Hindlimb muscle (tissue), 1 donor: ENCODE measurements around the gene MAST1. TPM values are rescaled to one million over a fixed set of nuclear protein-coding genes. Genes with fewer than 3 reads are reported as not detected.
"Not testable (repeated sequence)": the region's sequence is repeated elsewhere in the genome, so short reads cannot be mapped to it uniquely, and the experiment has no call there.

Experiments
- DNase-seq: peaks from one replicate; pipeline ENCODE4 v3.0.0-alpha.2; 2013
- polyA plus RNA-seq: library from polyadenylated mRNA; unstranded; fragments of 120-200 nt; gene quantifications from one replicate; pipeline ENCODE4 v1.2.1, GENCODE V29; 2013; ENCODE audit not compliant: insufficient read length

The MAST1 gene
- 0.27 TPM for polyA plus RNA-seq

GRCh38 chr19:12838182-12838885 is at the start of gene MAST1:
MAST1 (plus strand) TSS chr19:12838515; CDS start chr19:12838573, 58 bp downstream.
- DNase-seq, result no peak

DNA sequence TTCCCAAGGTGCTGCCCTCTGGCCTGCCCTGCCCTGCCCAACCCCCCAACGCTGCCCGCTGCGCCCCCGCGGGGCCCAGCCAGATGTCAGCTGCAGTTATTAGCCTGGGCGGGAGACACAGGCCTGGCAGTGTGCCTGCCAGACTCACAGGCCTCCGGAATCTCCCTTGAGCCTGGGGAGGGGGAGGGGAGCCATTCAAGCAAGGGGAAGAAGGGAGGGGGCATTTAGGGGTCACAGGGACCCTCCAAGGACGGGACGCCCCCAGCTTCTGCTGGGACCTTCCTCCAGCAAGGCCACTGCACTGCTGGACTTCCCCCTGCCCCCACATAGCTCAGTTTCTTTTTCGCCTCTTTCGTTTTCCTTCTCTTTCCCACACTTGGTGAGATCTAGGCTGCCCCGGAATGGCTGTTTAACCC is 49.6 kb upstream of the MAST1 start:
- DNase-seq, result peak; percentile 84

DNA sequence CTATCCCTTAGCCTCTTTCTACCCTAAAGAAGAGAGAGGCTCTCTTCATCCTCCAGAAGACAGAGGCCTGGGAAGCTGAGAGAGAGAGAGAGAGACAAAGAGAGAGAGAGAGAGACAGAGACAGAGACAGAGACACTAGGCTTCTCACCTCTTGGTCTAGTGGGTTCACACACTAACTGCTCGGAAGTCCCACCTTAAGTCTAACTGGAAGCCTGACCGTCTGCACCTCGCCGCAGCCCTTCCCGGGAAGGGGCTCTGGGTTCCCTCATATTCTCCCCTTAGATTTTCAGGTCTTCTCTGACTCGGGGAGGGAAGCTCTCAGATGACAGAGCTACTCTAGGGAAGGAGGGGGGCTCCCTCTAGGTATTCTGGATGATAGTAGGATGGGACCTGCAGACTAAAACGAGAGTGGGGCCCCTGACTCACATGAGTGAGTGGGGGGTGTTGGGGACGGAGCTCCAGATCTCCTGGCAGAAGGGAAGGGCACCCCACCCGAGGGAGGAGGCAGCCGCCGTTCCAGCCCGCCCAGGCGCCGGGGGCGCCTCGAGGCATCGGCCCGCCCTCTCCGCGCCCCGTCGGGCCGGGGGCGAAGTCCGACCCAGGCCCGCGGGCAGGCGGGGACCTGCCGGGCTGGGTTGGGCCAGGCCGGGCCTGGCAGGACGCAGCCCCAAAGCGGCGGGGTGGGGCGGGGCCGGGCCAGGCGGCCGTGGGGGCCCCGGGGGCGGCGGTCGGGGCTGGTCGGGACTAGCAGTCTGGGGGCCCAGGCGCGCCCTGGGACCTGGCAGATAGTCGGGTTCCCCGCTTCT is 49.0 kb upstream of the MAST1 start:
- DNase-seq, result no peak

GRCh38 chr19:12789904-12790619 is 48.3 kb upstream of the MAST1 start:
- peak; percentile 95 for DNase-seq

DNA sequence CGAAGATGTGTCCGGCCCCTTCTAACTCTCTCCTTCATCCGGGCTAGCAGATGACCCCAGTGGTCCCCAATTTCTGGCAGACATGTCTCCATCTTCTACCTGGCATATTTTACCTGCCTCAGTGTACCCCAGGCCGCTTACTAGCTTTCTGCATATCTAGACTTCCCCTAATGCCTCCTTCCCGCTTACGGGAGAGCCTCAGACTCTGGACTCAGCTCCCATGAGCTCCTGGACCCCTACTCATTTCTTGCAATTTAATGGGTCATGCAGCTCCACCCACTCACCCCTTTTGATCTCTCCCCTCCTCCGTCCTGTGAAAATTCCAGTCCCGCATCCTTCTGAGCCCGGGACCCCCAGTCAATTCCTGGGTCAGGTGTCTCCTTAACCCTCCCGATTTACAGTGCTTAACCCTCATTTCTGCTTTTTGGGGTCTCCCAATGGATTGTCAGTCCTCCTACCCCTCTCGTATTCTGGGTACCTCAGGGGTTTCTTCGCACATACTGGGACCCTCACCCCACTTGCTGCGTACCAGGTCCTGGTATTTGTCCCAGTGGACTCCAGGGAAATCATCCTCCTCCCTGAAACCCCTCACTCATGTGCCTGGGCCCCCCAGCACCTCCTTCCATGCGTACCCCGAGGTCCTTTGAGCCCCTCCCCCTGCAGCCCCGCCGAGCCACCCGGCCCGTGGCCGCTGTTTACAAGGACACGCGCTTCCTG is 47.5 kb upstream of the MAST1 start:
- DNase-seq, result no peak

DNA sequence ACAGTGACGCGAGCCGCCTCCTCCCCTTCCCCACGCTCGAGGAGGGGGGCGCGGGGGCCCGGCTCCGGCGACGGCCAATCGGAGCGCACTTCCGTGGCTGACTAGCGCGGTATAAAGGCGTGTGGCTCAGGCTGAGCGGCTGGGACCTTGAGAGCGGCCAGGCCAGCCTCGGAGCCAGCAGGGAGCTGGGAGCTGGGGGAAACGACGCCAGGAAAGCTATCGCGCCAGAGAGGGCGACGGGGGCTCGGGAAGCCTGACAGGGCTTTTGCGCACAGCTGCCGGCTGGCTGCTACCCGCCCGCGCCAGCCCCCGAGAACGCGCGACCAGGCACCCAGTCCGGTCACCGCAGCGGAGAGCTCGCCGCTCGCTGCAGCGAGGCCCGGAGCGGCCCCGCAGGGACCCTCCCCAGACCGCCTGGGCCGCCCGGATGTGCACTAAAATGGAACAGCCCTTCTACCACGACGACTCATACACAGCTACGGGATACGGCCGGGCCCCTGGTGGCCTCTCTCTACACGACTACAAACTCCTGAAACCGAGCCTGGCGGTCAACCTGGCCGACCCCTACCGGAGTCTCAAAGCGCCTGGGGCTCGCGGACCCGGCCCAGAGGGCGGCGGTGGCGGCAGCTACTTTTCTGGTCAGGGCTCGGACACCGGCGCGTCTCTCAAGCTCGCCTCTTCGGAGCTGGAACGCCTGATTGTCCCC is 46.8 kb upstream of the MAST1 start, which contains the start of gene JUNB:
Gene JUNB (plus strand): TSS at position 142 of the 706 bp plus-strand sequence. CDS start 286 bp downstream, at position 428.
- DNase-seq, result peak; percentile 95

DNA sequence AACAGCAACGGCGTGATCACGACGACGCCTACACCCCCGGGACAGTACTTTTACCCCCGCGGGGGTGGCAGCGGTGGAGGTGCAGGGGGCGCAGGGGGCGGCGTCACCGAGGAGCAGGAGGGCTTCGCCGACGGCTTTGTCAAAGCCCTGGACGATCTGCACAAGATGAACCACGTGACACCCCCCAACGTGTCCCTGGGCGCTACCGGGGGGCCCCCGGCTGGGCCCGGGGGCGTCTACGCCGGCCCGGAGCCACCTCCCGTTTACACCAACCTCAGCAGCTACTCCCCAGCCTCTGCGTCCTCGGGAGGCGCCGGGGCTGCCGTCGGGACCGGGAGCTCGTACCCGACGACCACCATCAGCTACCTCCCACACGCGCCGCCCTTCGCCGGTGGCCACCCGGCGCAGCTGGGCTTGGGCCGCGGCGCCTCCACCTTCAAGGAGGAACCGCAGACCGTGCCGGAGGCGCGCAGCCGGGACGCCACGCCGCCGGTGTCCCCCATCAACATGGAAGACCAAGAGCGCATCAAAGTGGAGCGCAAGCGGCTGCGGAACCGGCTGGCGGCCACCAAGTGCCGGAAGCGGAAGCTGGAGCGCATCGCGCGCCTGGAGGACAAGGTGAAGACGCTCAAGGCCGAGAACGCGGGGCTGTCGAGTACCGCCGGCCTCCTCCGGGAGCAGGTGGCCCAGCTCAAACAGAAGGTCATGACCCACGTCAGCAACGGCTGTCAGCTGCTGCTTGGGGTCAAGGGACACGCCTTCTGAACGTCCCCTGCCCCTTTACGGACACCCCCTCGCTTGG is 46.1 kb upstream of the MAST1 start:
- no peak for DNase-seq

DNA sequence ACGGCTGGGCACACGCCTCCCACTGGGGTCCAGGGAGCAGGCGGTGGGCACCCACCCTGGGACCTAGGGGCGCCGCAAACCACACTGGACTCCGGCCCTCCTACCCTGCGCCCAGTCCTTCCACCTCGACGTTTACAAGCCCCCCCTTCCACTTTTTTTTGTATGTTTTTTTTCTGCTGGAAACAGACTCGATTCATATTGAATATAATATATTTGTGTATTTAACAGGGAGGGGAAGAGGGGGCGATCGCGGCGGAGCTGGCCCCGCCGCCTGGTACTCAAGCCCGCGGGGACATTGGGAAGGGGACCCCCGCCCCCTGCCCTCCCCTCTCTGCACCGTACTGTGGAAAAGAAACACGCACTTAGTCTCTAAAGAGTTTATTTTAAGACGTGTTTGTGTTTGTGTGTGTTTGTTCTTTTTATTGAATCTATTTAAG is 45.4 kb upstream of the MAST1 start:
- no peak for DNase-seq

DNA sequence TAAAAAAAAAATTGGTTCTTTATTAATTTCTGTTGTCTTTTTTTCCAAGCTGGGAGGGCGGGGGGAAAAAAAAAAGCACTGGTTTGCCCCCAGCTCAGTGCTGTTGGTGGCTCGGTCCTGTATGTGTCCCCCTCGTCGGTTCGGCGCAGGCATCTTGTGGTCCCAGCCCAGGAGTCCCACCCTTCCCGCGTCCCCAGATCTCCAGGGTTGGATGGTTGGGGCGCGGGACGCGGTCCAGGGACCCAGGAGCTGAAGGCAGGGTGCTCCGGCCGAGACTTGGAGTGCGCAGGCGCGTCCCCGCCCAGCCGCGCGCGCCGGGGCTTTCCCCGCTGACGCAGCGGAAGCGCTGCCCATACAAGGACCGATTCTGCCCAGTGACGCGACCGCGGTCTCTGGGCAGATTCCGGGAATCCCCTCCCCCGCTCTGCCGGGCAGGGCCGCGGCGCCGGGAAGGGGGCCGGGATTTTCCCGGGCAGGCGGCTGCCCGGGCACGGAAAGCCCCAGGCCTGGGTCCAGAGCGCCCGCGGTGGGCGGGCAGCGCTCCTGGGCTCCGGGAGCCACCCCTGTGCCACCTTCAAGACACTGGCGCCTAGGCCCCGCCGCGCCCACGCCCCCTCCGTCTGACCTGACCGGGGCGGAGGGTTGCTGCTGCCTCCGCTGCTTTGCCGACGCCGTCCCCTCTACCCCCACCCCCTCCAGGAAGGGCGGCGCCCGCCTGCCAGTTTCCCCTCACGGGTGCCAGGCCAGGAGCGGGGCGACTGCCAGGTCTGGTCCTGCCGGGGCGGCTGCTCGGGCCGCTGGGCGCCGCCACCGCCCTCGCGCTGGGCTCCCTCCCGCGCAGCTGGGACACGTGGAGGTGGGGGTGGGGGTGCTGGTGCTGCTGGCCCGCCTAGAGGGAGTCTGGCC is 44.8 kb upstream of the MAST1 start:
- peak; percentile 97 for DNase-seq

DNA sequence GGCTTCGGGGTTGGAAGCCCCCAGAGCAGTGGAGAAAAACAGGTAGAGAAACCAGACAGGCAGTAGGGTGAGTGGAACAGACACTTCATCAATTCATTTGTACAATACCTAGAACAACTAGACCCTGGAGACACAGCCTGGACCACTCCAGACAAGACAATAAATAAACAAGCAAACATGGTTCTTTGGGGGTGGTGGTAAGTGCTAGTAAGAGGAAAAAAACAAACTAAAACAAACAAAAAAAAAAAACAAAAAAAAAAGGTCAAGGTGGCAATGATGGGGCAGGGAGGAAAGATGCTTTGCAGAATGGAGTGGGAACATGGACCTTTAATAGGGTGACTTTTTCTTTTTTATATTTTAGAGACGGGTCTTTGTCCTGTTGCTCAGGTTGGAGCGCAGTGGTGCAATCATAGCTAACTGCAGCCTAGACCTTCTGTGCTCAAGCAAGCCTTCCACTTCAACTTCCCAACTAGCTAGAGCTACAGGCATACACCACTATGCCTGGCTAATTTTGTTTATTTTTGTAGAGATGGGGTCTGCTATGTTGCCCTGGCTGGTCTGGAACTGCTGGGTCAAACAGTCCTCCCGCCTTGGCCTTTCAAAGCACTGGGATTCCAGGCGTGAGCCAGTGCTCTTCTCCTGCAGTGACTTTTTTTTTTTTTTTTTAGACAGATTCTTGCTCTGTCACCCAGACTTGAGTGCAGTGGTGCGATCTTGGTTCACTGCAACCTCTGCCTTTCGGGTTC is 43.9 kb upstream of the MAST1 start:
- DNase-seq, result no peak

- no peak for DNase-seq
Measured at GRCh38 chr19:12794971-12795381, 43.3 kb upstream of the MAST1 start.

GRCh38 chr19:12796146-12797071 is 41.9 kb upstream of the MAST1 start:
- DNase-seq, result peak; percentile 85

- DNase-seq, result no peak
Measured at GRCh38 chr19:12797141-12797587, 41.2 kb upstream of the MAST1 start.

DNA sequence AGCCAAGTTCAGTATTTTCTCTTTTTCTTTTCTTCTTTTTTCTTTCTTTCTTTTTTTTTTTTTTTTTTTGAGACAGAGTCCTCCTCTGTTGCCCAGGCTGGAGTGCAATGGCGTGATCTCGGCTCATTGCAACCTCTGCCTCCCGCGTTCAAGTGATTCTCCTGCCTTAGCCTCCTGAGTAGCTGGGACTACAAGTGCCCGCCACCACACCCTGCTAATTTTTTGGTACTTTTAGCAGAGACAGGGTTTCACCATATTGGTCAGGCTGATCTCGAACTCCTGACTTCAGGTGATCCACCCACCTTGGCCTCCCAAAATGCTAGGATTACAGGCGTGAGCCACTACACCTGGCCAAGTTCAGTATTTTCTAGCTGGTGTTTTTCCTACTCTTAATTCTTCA is 40.7 kb upstream of the MAST1 start:
- DNase-seq, result not testable (repeated sequence)

GRCh38 chr19:12799742-12800465 is 38.4 kb upstream of the MAST1 start:
- no peak for DNase-seq

DNA sequence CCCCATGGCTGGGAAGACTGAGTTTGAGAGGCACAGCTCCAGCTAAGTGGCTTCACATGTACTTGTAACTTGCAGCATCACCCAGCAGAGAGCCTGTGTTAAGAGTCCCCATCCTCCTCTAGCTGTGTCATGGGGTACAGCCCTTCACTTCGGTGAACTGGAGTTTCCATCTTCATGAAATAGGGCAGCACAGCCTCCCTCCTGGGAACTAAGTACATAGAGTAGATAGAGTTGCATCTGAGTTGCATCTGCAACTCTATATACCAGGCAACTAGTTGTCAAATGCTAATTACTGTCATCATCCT is 37.9 kb upstream of the MAST1 start:
- DNase-seq, result no peak

DNA sequence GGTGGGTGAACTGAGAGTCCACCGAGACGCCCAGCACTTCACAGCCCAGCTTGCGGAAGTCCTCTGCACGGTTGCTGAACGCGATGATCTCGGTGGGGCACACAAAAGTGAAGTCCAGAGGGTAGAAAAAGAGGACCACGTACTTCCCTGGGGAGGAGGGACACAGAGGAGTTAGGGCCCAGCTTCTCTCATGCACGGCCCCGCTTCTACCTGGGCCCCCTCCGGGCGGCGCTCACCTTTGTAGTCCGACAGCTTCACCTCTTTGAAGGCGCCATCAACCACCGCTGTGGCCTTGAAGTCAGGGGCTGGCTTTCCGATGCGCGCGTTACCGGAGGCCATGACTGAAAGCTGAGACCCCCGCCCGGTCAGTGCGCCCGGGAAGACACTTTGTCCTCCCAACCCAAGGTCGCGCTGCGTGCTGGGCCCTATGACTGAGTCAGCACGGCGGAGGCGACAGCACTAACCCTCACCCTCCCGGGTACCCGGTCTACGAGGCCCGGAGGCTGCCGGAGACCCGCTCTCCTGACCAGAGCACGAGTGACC is 37.3 kb upstream of the MAST1 start:
- no peak for DNase-seq
